ENCODE measurements around the gene NOX5. TPM values are rescaled to one million over a fixed set of nuclear protein-coding genes. Genes with fewer than 3 reads are reported as not detected.

Gene NOX5
- total RNA-seq, 1 donor from 2014 or later: not detected

Other genes with a start within 250 kb of the NOX5 start
- gene ANP32A, start 193.8 kb upstream of the NOX5 start, total RNA-seq: 118 TPM
- gene SPESP1, start 84.2 kb upstream of the NOX5 start, total RNA-seq: 7.6 TPM
- gene GLCE, start 145.9 kb downstream of the NOX5 start, total RNA-seq: 7.6 TPM